GM18505 (cell line): ENCODE measurements around the gene CFH.
A peak's percentile ranks its signal among the peaks of the same experiment; 100 is the strongest.

ENCODE experiments used
- ATAC-seq: cut with Tn5 transposase; IDR thresholded peaks from one replicate; pipeline ENCODE4 v1.9.1; 2021; ENCODE audit not compliant: unreplicated experiment
- POLR2A ChIP-seq: IDR thresholded peaks from 4 replicates; pipeline ENCODE4 v1.6.1; 2011; ENCODE audit warnings: borderline replicate concordance; ENCODE audit not compliant: insufficient read depth, insufficient read length; ENCODE audit errors: extremely low read depth

The CFH gene

DNA sequence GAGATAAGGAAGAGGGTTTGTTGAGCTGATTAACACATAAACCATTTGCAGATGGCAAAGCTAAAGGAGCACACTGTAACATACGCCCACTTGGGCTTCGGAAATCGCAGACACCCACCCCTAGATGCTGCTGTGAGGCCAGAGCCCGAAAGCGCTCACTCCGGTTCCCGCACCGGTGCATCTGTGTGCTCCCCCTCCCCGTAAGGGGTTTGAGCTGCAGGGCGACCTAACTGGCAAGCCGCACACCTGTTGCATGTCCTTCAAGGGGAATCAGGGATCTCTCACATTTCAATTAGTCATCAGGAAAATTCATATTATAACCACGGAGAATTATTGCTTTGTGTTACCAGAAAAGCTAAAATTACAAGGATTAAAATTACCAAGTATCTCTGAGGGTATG, 1.4 kb upstream of the CFH start:
- ATAC-seq = no peak
- TF ChIP-seq POLR2A = no peak

DNA sequence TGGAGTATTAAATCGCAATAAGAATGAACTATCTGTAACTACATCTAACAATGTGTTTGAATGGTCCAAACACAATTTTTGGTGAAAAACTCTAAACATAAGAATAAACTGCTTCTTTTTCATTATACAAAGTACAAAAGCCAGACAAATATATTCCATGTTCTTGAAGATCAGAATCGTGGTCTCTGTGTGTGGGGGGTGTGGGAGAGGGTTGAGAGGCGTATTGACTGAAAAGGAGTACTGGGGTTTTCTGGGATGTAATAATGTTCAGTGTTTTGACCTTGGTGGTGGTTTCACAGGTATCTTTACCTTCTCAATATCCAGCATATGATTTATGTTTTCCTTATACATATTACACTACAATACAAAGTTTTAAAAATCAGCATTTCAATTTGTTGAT, 764 bp upstream of the CFH start:
- no peak for ATAC-seq
- TF ChIP-seq POLR2A = no peak

DNA sequence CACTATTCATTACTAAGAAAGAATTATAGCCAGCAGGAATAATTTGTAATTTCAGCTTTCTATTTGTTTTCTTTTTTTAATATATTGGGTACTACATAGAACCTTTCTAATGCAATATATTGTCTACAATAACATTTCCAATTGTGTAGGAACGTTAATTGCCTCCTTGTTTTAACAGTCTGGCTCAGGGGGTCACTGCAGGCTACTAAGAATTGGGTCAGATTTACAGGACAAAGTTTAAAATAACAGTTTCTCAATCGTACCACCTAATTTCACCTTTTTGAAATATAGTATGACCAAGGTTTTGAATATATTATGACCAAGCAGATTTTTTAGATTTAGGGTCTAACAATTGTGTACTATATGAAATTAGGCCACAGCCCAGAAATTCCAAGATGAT, 2.4 kb downstream of the CFH start:
- ATAC-seq = no peak
- no peak for TF ChIP-seq POLR2A

DNA sequence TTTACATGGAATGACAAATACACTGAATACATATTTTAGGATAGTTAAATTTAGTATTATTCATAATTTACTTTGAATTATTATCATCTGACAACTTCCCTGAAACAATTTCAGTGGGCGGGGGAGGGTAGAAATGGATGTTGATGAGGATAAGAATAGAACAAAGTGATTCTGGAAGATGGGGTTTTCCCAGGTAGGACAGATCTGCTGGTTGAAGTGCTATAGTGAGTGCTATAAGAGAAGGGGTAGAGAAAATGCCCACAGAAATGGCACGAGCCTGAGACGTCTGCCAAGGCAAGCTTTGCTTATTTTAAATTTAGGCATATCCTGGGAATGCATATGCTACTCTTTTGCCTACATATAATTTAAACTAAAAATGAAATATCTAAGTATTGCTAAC, 3.2 kb downstream of the CFH start:
- TF ChIP-seq POLR2A = no peak
- no peak for ATAC-seq

DNA sequence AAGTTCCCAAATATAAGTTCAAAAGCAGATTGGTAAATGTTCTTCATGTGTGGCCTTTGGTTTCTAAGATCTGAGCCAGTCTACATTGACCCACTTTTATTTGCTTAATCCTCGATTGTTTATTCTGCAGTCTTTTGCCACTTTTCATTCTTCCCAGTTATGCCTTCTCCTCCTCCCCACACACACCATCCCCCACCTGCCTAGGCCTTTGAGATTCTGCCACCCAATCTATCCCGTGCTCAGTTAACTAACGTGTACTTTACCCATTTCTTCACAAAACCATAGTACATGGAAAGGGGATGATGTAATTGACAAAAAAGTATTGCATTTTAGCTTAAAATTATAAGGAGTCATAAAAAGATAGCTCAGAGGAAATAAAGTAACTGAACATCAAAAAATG, 3.7 kb downstream of the CFH start:
- ATAC-seq = no peak

DNA sequence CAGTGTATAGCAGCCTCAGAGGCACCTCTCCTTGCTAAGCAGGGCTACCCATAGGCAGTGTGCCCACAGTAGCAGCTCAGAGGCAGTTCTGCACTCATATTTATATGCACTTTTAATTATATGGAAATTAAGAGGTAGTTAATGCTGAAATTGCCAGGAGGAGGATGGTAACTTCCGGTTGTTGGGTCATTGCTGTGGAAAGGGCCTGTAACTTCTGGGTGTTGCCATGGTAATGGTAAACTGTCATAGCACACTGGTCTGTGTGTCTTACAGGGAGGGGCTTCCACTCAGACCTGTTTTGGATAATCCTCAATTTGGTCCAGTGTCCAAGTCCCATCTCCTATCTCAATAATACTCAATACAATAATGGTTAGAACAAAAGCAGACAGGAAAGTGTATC, 7.6 kb downstream of the CFH start:
- no peak for TF ChIP-seq POLR2A
- ATAC-seq = no peak

More for the DNA sequence above, 3.7 kb downstream of the CFH start:
- no peak for TF ChIP-seq POLR2A

DNA sequence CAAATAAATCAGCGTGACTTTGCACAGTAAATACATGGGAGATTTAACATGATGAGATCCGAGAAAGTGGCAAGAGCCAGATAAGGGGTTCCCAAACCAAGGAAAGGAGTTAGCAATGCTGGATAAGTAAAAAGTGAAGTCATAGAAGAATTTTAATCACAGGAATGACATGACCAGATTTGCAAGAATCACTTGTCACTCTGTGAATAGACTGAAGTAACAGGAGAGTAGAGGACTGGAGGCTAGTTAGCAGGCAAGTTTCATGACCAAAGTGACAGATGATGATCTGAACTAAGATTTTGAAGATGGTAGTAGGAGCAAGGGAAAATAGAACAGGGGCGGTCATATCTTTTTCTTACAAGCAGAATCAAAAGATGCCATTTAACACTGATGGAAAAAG, 8.4 kb downstream of the CFH start:
- no peak for TF ChIP-seq POLR2A
- ATAC-seq = no peak

DNA sequence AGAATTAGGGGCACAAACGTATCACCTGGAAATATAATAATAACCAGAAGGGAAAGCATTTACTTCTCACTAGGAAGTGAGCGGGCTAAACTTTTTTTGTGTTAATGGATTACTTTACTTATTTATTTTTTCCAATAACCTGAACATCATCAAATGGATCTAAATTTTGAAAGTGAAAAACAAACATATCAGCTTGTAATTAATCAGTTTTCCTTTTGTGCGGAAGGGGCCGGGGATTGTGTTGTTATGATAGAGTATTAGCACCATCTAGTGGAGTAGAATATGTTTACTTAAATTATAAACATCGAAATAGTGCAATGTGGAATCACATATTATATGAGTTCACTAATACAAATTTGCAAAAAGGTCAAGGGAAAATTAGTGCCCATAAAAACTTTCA, 9.0 kb downstream of the CFH start:
- ATAC-seq = peak; percentile 75
- TF ChIP-seq POLR2A = no peak

DNA sequence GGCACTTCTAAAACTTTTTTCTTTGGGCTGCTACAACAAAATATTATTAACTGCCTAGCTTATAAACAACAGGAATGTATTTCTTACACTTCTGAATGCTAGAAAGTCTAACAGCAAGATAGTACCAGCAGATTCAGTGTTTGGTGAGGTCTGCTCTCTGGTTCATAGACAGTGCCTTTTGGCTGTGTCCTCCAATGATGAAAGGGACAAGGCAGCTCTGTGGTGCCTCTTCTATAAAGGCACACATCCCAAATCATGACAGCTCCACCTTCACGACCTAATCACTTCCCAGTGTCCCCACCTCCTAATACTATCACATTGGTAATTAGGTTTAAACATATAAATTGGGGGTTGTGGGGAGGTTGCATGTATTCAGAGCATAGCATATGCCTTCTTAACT, 9.5 kb downstream of the CFH start:
- TF ChIP-seq POLR2A = no peak
- ATAC-seq = no peak

DNA sequence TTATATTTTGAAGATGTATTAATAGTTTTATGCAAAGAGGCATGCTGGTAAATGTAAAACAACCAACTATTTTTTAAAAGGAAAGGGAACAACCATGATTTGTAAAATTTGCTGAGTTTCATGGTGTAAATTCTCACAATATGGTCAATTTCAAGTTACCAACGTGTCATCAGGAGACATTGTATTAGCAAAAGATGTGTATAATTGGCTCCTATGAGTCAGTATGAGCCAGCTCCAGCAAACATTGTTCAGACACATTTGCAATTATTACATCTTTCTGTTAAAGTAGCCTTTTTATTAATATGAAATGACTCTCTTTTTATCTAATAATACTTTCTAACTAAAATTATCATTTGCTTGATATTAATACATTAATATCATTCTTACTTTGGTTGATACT, 15.3 kb downstream of the CFH start:
- no peak for TF ChIP-seq POLR2A

DNA sequence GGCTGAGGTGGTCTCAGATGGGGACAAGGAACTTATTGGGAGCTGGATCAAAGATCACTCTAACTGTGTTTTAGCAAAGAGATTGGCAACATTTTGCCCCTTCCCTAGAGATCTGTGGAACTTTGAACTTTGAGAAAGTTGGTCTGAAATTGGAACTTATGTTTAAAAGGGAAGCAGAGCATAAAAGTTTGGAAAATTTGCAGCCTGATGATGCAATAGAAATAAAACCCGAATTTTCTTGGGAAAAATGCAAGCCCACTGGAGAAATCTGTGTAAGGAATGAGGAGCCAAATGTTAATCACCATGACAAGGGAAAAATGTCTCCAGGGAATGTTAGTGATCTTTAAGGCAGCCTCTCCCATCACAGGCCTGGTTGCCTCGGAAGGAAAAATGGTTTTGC, 17.2 kb downstream of the CFH start:
- no peak for ATAC-seq
- TF ChIP-seq POLR2A = no peak

More for the DNA sequence above, 15.3 kb downstream of the CFH start:
- ATAC-seq = no peak

DNA sequence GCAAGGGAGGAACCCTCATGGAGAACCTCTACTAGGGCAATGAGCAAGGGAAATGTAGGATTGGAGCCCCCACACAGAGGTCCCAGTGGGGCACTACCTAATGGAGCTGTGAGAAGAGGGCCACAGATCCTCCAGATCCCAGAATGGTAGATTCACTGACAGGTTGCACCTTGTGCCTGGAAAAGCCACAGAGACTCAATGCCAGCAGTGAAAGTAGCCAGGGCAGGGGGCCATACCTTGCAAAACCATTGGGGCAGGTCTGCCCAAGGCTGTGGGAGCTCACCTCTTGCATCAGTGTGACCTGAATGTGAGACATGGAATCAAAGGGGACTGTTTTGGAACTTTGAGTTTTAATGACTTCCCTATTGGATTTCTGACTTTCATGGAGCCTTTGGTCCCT, 17.9 kb downstream of the CFH start:
- no peak for ATAC-seq
- TF ChIP-seq POLR2A = no peak

DNA sequence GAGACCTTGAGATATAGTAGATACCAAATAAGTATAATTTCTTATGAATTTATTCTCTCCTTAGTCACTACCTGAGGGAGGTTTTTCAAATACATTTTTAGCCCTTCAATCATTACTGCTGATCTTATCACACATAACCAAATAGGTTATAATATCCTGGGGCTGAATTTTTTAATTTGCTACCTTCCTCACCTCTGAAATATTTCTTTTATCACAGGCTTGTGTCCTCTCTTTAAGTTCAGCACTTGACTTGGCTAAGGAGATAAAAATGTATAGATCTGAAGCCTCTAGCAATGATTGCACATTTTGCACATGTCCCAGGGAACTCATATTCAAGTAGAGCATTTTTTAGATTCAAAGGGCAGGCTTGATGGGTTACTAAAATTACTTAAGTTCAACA, 23.1 kb downstream of the CFH start:
- ATAC-seq = no peak
- TF ChIP-seq POLR2A = no peak

DNA sequence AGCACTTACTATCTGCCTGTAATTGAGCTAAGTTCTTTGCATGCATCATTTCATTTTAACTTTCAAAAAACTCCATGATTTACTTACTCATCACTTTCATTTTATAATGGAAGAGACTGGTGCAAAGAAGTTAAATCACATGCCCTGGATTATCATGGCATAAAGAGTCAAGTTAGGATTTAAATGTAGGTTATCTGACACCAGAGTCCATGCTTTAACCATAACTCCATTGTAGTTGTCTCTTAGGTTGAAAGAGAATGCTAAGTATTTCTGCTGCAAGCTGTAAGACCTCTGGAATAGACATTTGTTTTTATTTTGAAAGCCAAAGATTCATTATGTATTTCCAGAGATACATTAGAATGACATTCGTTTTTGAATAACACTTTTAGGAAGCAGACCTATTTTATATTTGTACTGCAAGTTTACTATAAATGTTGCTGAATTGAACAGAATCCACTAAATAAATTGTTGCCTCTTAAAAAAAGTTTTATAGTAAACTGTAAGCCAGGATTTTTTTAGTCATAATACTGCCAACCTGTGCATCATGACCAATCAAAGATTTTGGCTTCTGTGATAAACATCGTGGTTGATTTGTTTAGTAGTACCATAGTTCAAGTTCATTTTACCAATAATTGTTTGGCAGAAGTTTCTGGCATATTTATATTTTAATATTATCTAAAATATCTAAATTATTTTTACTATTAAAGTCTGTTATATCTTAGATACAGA, 26.1 kb downstream of the CFH start:
- ATAC-seq = no peak

DNA sequence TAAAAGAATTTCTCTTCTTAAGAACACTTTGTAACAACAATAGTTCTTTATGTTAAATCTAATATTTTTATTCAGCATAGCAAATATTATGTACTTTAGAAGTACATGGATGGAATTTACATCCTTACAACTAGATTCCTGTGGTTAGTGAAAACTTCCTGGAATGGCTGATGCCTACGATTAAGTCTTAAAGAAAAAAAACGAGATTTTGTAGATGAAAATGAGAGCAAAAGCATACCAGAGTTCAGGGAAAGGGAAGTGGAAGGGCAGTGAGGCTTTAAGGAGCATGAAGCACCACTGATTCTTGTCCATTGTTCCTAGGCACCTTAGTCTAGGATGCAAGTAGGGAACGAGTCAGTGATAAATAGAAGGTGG, 26.7 kb downstream of the CFH start:
- ATAC-seq = no peak
- TF ChIP-seq POLR2A = no peak

More for the DNA sequence above, 26.1 kb downstream of the CFH start:
- TF ChIP-seq POLR2A = no peak
